COLO668 (cell line): ENCODE data around the gene SLC9A4.

Source experiments
- DNase-seq: peaks from one replicate; lab custom pipeline; 2025; ENCODE audit not compliant: unreplicated experiment; lab: John Stamatoyannopoulos, UW

Gene SLC9A4

GRCh38 chr2:102494570-102494969 is 21.5 kb downstream of the SLC9A4 start:
- no peak for DNase-seq

- no peak for DNase-seq
Observed at GRCh38 chr2:102498414-102498813, 25.4 kb downstream of the SLC9A4 start.

- DNase-seq, result no peak
Observed at GRCh38 chr2:102499558-102499957, 26.5 kb downstream of the SLC9A4 start.

GRCh38 chr2:102502576-102502975 is 29.6 kb downstream of the SLC9A4 start:
- DNase-seq, result no peak

GRCh38 chr2:102504833-102505232 is 31.8 kb downstream of the SLC9A4 start:
- no peak for DNase-seq

GRCh38 chr2:102505290-102505689 is 32.3 kb downstream of the SLC9A4 start:
- DNase-seq, result peak; percentile 11

- no peak for DNase-seq
Observed at GRCh38 chr2:102506743-102507142, 33.7 kb downstream of the SLC9A4 start.

- DNase-seq, result no peak
Observed at GRCh38 chr2:102508863-102509262, 35.8 kb downstream of the SLC9A4 start.

GRCh38 chr2:102509749-102510148 is 36.7 kb downstream of the SLC9A4 start:
- DNase-seq, result no peak

- no peak for DNase-seq
Observed at GRCh38 chr2:102510791-102511575, 38.0 kb downstream of the SLC9A4 start.

- no peak for DNase-seq
Observed at GRCh38 chr2:102512161-102512560, 39.1 kb downstream of the SLC9A4 start.

GRCh38 chr2:102513355-102513939 is 40.4 kb downstream of the SLC9A4 start:
- no peak for DNase-seq

- no peak for DNase-seq
Observed at GRCh38 chr2:102514061-102514785, 41.2 kb downstream of the SLC9A4 start.

GRCh38 chr2:102515851-102516250 is 42.8 kb downstream of the SLC9A4 start:
- no peak for DNase-seq

- no peak for DNase-seq
Observed at GRCh38 chr2:102518170-102518569, 45.1 kb downstream of the SLC9A4 start.

- peak; percentile 14 for DNase-seq
Observed at GRCh38 chr2:102520009-102520408, 47.0 kb downstream of the SLC9A4 start.

GRCh38 chr2:102520801-102521200 is 47.8 kb downstream of the SLC9A4 start:
- no peak for DNase-seq

GRCh38 chr2:102522162-102522561 is 49.1 kb downstream of the SLC9A4 start:
- no peak for DNase-seq

GRCh38 chr2:102522890-102523289 is 49.9 kb downstream of the SLC9A4 start:
- no peak for DNase-seq

GRCh38 chr2:102523651-102524050 is 50.6 kb downstream of the SLC9A4 start:
- DNase-seq, result no peak

- no peak for DNase-seq
Observed at GRCh38 chr2:102527086-102527485, 54.1 kb downstream of the SLC9A4 start.

GRCh38 chr2:102538491-102538890 is 65.5 kb downstream of the SLC9A4 start:
- DNase-seq, result no peak
